Cortex of kidney (tissue), 1 donor: ENCODE results near the gene ALOX12B.

ENCODE experiments used
- DNase-seq: peaks from one replicate; lab custom pipeline; 2025; lab: John Stamatoyannopoulos, UW

ALOX12B gene

DNA sequence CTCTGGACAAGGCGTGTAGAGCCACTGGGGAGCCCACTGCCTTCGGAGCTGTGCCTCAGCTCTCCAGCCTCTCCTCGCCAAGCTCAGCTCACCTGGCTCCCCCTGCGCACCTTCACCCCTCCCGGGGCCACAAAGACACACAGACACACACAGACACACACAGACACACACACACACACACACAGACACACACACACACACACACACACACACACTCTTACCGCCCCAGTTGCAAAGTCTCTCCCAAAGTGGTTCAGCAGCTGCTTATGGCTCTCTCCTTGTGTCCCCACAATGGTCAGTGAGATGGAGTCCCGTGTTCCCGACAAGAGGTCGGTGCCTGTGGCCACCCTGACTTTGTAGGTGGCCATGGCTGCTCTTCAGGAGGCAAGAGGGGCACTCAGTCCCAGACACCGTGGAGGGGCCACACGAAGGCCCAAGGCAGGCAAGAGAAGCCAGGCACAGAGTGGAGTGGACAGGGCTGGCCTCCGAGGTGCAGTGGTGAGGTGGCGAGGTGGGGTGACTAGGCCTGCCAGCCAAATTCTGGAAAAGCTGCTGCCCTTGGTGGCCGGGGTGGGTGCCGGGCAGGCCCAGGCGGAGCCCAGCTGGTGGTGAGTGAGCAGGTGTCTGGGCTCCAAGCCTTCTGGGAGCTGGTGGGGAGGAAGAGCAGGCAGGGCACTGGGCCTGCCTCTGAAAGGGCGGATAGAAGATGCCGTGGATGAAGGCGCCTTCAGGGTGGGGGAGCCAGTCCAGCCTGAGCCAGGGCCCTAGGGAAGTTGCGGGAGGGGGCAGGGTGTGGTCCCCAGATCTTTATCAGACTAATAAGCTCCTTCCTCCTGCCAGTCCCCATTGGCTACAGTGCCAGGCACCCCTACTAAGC lies at the start of gene ALOX12B:
Gene ALOX12B (minus strand): TSS at position 642 of the 877 bp plus-strand sequence. CDS start 274 bp downstream, at position 368.
- no peak for DNase-seq

DNA sequence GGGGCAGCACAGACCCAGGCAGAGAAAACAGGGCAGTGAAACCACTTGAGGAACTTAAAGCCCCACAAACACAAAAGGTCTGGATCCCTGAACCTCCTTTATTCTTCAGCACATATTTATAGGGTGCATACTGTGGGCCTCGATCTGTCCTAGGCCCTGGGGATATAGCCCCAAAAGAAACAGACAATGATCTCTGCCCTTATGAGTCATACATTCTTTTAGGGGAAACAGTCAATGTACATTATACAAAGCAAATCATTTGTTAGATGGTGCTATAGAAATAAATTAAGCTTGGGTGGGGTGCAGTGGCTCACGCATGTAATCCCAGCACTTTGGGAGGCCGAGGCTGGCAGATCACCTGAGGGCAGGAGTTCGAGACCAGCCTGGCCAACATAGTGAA lies 46.4 kb upstream of the ALOX12B start:
- no peak for DNase-seq

- DNase-seq, result no peak
Observed at GRCh38 chr17:8133399-8133798, 45.9 kb upstream of the ALOX12B start.

DNA sequence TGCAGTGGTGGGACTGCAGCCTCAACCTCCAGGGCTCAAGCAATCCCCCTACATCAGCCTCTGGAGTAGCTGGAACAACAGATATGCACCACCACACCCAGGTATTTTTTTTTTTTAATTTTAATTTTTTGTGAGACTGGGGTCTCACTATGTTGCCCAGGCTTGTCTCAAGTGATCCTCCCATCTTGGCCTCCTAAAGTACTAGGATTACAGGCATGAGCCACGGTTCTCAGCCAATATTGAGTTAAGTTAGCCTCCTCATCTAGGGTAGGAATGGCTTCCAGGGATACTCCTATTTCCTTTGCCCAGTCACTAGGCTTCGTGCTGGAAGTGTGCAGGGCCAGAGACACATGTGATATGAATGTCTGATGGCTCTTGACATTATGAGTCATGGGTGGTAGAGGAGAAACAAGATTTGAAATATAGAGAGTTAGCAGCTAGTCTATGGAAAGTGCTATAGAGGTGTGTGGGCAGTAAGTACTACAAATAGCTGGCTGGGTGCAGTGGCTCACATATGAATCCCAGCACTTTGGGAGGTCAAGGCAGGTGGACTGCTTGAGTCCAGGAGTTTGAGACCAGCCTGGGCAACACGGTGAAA lies 44.4 kb upstream of the ALOX12B start:
- DNase-seq, result no peak

- no peak for DNase-seq
Observed at GRCh38 chr17:8128125-8128784, 40.7 kb upstream of the ALOX12B start.

DNA sequence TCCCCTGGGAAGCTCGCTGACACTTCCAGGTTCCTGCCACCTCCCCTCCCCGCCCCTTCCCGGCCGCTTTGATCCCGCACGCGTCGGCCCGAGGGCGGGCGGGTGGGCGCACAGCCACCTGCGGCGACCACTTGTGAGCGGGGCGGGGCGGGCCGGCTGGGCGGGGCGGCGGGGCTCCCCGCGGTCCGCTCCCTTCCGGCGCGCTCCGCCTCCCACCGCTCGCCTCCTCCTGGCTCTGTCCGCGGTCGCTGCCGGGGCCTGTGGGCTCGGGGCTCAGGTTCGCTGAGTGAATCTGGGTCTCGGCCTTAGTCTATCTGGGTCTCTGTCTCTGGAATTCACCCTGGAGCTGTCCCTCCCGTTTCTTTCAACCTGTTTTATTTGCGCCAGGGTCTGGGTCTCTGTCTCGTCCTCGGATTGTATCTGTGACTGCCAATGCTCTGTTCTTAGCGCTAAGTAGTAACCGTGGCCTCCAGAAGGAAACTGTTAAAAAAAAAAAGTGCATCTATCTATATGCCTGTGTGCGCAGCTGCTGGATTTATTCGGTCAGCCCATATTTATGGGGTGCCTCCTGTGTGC lies 39.1 kb upstream of the ALOX12B start:
- DNase-seq, result no peak

GRCh38 chr17:8125947-8126490 lies 38.5 kb upstream of the ALOX12B start:
- no peak for DNase-seq

DNA sequence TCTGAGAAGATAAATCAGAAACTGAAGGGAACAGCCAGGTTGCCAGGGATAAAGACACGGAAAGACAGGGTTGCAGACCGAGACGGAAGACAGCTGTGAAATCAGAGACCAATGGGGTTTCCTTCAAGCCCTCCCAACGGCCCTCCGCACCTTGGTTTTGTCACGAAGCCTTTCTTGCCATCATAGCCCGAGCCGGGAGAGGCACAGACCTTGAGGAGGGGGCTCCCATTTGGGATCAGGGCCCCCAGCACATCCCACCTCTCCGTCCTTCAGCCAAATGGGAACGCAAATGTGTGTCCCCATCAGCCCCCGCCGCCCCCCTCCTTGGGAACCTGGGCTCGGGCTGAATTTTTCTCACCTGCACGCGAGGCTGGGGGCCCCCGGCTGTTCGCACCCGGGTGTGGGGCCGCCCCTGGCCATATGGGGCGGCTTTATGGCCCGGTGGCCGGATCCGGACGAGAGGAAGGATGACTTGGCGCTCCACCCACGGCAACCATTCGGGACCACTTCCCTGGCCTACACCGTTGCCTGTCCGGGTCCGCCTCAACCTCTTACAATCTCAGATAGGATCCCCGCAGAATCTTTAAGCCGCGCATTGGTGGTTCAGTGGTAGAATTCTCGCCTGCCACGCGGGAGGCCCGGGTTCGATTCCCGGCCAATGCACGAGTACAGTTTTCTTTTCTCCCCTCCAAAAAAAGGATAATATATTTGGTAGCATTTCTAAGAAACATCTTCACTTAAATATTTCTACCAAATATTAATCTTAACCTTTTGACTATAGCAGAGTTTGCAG lies 37.8 kb upstream of the ALOX12B start:
- no peak for DNase-seq

DNA sequence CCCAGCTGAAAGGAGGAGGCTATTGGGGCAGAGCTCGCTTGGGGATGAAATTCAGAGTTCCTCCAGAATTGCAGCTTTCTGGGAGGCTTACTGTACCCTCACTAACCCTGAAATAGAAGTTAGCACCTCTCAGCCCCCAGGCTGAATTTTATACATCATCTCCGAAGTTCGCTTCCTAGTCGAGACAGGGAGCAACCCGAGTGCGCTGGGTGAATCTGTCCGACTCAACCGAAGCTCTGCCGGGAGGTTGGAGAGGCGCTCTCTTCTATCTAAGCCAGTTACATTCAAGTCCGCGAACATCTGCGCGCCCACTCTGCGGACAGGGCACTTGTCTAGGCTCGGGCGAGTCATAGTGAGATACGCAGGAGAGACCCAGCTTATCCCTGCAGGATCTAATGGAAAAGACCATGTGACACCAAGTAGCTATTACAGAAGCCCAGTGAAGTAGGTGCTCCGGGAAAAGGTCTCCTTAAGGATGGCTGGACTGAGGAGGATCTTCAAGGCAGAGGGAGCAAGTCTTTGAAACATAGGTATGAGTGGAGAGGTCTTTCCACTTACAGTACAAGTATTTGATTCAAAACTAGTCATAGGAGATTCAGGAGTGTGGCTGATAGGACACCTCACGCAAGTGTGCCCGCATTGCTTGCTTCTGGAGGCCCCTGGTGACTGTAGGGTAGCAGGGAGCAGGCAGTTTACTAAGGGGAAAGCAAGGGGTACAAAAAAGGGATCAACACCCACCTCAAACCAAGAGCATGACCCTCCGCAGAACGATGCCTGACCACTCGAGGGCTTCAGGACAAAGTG lies 37.0 kb upstream of the ALOX12B start:
- DNase-seq, result no peak

DNA sequence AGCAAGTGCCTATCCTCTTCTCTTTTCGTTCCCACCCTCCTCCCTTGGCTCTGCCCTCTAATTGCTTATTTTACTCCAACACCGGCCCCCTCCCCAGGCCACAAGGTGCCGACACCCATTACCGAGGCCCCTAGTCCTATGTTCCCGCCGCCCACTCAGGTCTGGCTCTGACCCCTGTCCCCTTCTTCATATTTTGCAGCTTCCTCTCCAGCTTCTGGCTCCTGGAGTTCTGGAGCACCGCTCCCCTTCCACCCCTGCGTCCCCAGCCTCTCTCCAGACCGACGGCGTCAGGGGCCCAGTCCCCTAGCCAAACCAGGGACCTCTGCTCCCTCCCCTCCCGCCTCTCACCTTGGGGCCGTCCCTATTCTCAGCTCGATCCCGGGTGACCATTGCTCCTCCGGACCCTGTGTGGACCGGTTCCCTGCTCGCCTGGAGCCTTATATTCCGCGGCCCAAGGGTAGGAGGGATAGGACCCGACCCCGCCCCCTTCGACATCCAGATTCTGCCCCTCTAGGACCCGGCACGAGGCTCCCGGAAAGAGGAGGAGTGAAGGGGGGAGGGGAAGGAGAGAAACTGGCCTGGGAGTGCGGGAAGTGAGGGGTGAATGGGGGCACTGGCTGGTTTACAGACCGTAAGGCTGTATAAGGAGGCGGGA lies 36.3 kb upstream of the ALOX12B start, which contains the start of gene HES7:
Gene HES7 (minus strand): TSS at position 412 of the 655 bp plus-strand sequence. CDS start 22 bp downstream, at position 390.
- no peak for DNase-seq

DNA sequence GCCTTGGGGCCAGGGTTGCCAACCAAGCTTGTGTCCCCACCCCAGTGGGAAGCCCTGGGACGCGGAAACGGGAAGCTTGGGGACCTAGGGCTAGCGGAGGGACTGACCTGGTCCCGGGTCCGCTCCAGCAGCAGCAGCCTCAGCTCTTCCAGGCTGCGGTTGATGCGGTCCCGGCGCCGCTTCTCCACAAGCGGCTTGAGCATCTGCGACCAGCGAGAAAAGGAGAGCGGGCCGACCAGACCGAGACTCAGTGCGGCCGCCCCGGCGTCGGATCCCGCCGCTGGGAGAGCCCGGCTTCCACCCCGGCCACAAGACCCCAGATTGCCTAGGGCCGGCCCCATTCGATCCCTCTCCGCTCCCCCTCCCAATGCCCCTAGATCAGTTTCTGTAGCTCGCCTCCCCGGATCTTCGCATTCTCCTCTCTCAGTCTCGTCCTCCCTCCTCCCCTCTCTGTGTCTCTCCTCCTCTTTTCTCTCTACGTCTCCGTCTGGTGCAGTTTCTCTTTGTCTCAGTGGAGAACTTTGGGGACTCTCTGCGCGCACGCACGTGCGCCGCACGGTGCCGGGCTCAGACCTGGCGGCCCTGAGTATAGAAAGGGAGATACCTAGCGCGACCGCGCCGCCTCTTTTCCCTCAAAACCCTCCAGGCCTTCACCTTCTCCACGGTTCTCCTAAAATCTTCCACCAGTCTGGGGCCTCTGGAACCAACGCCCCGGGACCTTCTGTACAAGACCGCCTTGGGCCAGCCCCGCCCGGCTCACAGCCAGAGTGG lies 35.6 kb upstream of the ALOX12B start:
- no peak for DNase-seq

GRCh38 chr17:8122422-8122923 lies 35.0 kb upstream of the ALOX12B start:
- DNase-seq, result no peak

DNA sequence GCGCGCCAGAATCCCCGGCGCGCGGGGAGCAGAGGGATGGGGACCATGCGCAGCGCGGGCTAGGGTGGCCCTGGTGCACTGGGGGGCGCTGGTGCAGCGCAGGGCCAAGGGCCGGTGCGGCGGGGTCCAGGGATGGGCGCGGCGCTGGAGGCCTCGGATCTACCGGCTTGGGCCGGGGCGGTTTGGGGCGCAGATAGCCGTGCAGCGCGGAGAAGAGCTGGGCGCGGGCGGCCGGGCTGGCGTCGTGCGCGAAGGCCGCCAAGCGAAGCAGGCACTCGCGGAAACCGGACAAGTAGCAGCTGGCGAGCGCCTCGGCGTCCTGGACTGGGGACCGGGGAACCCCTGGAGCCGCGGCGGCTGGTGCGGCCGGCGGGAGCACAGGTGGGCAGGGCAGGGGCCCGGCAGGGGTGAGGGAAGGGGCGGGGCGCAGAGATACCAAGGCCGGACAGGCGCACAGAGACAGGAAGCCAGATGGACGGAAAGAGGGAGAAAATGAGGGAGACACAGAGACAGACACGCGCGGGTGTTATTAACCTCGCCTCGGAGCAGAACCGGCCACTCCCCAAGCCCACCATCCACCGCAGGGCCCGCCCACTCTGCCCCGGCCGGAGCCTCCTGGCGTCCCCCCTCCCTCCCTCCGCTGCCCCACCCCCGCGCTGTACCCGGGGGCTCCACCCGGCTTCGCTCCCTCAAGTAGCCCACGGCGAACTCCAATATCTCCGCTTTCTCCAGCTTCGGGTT lies 34.3 kb upstream of the ALOX12B start:
- DNase-seq, result no peak

DNA sequence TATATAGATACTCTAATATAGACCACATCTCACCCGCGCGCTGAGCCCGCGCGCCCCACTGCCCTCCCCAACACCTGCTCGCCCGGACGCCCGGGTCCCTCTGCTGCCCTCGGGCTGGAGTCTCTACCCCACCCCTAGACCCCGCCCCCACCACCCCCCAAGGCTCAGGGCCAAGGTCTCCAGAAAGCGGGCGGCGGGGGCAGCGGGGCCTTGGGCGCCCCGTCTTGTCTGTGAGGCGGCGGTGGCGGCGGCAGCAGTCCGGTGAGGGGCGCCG lies 33.8 kb upstream of the ALOX12B start:
- no peak for DNase-seq

DNA sequence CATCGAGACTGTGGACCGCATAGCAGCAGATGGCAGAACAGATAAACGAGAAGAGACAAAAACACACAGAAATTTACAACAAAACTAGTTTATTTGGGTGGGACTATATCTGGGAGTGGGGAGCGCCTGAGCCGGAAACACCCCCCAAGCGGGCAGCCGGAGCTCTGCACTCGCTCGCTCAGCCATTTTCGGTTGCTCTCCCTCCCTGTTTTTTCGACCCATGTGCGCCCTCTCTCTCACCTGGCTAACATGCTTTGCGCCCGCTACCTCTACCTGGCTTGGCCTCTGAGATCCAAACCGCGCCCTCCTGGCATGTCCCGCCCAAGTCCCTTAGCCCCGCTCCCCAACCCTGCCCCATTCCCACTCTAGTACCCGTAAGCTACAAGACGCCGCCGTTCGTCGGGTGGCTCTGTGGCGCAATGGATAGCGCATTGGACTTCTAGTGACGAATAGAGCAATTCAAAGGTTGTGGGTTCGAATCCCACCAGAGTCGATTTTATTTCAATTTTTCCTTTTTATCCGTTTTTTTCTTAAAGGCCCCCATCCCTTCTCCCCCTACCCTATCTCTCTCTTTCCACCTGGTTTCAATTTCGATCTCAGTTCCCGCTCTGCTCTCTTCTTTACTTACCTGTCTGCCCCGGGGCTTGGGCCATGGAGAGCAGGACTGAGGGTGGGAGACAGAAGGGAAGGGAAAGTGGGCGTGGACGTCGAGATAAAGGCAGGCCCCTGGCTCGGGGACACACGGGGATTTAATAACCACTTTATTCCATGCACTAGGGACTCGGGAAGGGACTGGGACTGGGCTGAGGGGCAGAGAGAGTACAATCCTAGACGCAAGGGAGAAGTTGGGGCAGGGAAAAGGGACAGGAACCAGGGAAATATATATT lies 33.2 kb upstream of the ALOX12B start:
- DNase-seq, result no peak

- no peak for DNase-seq
Observed at GRCh38 chr17:8119581-8120519, 32.3 kb upstream of the ALOX12B start.
